BLaER1 treated with 17β-estradiol and CSF1 and Interleukin-3, amounts not matched to agents 10 nM and 100 nM (cell line): ENCODE results near the gene RGS5.
"Not testable (repeated sequence)": the region's sequence is repeated elsewhere in the genome, so short reads cannot be mapped to it uniquely, and the experiment has no call there.

Experiments used
- H3K27ac ChIP-seq, 11 experiments: shearing (Covaris generic); formaldehyde crosslinking; 2 replicates each; pipeline ENCODE4 v1.8.1; 2022
- H3K27me3 ChIP-seq, 11 experiments: shearing (Covaris generic); formaldehyde crosslinking; 2 replicates each; pipeline ENCODE4 v1.8.1; 2022
- H3K36me3 ChIP-seq, 11 experiments: shearing (Covaris generic); formaldehyde crosslinking; 2 replicates each; pipeline ENCODE4 v1.8.1; 2022
- H3K4me1 ChIP-seq, 10 experiments: shearing (Covaris generic); formaldehyde crosslinking; 2 replicates each; pipeline ENCODE4 v1.8.1; 2022
- H3K4me2 ChIP-seq, 11 experiments: shearing (Covaris generic); formaldehyde crosslinking; 2 replicates each; pipeline ENCODE4 v1.8.1; 2022
- H3K4me3 ChIP-seq, 10 experiments: shearing (Covaris generic); formaldehyde crosslinking; 2 replicates each; pipeline ENCODE4 v1.8.1; 2022
- H3K9ac ChIP-seq, 11 experiments: shearing (Covaris generic); formaldehyde crosslinking; 2 replicates each; pipeline ENCODE4 v1.8.1; 2022
- H3K9me3 ChIP-seq, 11 experiments: shearing (Covaris generic); formaldehyde crosslinking; replicated peaks in 1 of 11; 2 replicates each; pipeline ENCODE4 v1.8.1; 2022
- H4K20me1 ChIP-seq, 11 experiments: shearing (Covaris generic); formaldehyde crosslinking; 2 replicates each; pipeline ENCODE4 v1.8.1; 2022
- Cebpa-rat ChIP-seq, 11 experiments: shearing (Covaris generic); IDR thresholded peaks; 2 replicates each; pipeline ENCODE4 v1.8.1; 2022

The RGS5 gene

GRCh38 chr1:163202833-163203451 lies at the start of gene RGS5:
Gene RGS5 (minus strand): TSS chr1:163202916. CDS start chr1:163202835, 81 bp downstream.
- Histone ChIP-seq H3K9me3 (no peaks in the 10 kb centered on the region), H3K9ac (no peak within 1 kb of the TSS), H3K27me3 (no peaks in the 10 kb centered on the region), H4K20me1 (no peaks in the 10 kb centered on the region), H3K27ac (no peak within 1 kb of the TSS), H3K4me3 (no peak within 1 kb of the TSS), H3K4me2 (no peak within 1 kb of the TSS), H3K4me1 (no peaks in the 10 kb centered on the region), H3K36me3 (no peaks in the 10 kb centered on the region)
- no peak for TF ChIP-seq Cebpa-rat (IDR thresholded peaks at IDR 0.05)

GRCh38 chr1:163250382-163250974 lies 47.8 kb upstream of the RGS5 start:
- H3K9ac ChIP-seq = no peak overlapping the region
- H3K4me2 ChIP-seq = no peak overlapping the region
- no peak for TF ChIP-seq Cebpa-rat (IDR thresholded peaks at IDR 0.05)
- H3K36me3 ChIP-seq = no peaks in the 10 kb centered on the region
- H3K27me3 ChIP-seq = no peaks in the 10 kb centered on the region
- H3K4me1 ChIP-seq = no peaks in the 10 kb centered on the region
- H4K20me1 ChIP-seq = no peaks in the 10 kb centered on the region
- no peaks in the 10 kb centered on the region for H3K9me3 ChIP-seq
- H3K27ac ChIP-seq = no peak overlapping the region
- H3K4me3 ChIP-seq = no peak overlapping the region

- Histone ChIP-seq H3K36me3 (no peaks in the 10 kb centered on the region), H3K4me2 (no peak overlapping the region), H3K27me3 (no peaks in the 10 kb centered on the region), H3K4me1 (no peaks in the 10 kb centered on the region), H3K4me3 (no peak overlapping the region), H3K9me3 (no peaks in the 10 kb centered on the region), H3K27ac (no peak overlapping the region), H3K9ac (no peak overlapping the region), H4K20me1 (no peaks in the 10 kb centered on the region)
- TF ChIP-seq Cebpa-rat (IDR thresholded peaks at IDR 0.05) = no peak
Measured at GRCh38 chr1:163248064-163248463, 45.3 kb upstream of the RGS5 start.

- not testable (repeated sequence) for H3K4me1 ChIP-seq, H3K9ac ChIP-seq, H3K4me2 ChIP-seq, H4K20me1 ChIP-seq, H3K27me3 ChIP-seq, H3K36me3 ChIP-seq, H3K9me3 ChIP-seq, H3K27ac ChIP-seq, H3K4me3 ChIP-seq
Measured at GRCh38 chr1:163244648-163245047, 41.9 kb upstream of the RGS5 start.

GRCh38 chr1:163241746-163242145 lies 39.0 kb upstream of the RGS5 start:
- TF ChIP-seq Cebpa-rat (IDR thresholded peaks at IDR 0.05) = no peak
- no peak overlapping the region for H3K4me2 ChIP-seq

GRCh38 chr1:163240705-163241104 lies 38.0 kb upstream of the RGS5 start:
- H3K4me3 ChIP-seq = no peak overlapping the region
- H3K27me3 ChIP-seq = no peaks in the 10 kb centered on the region
- no peaks in the 10 kb centered on the region for H3K36me3 ChIP-seq
- no peak overlapping the region for H3K27ac ChIP-seq
- no peaks in the 10 kb centered on the region for H3K4me1 ChIP-seq
- no peaks in the 10 kb centered on the region for H4K20me1 ChIP-seq
- TF ChIP-seq Cebpa-rat (IDR thresholded peaks at IDR 0.05) = no peak
- H3K4me2 ChIP-seq = no peak overlapping the region
- H3K9me3 ChIP-seq = no peaks in the 10 kb centered on the region
- H3K9ac ChIP-seq = no peak overlapping the region

More at GRCh38 chr1:163241746-163242145, 39.0 kb upstream of the RGS5 start:
- Histone ChIP-seq H3K4me3 (no peak overlapping the region), H3K36me3 (no peaks in the 10 kb centered on the region), H3K9ac (no peak overlapping the region), H3K4me1 (no peaks in the 10 kb centered on the region), H3K27ac (no peak overlapping the region), H3K9me3 (no peaks in the 10 kb centered on the region), H4K20me1 (no peaks in the 10 kb centered on the region), H3K27me3 (no peaks in the 10 kb centered on the region)

- not testable (repeated sequence) for H3K4me1 ChIP-seq, H3K36me3 ChIP-seq, H3K9ac ChIP-seq, H4K20me1 ChIP-seq, H3K4me2 ChIP-seq, H3K9me3 ChIP-seq, H3K27ac ChIP-seq, H3K4me3 ChIP-seq, H3K27me3 ChIP-seq
Measured at GRCh38 chr1:163233643-163234042, 30.9 kb upstream of the RGS5 start.

GRCh38 chr1:163231385-163231784 lies 28.7 kb upstream of the RGS5 start:
- H3K4me2 ChIP-seq = no peak overlapping the region
- H3K36me3 ChIP-seq = no peaks in the 10 kb centered on the region
- H3K9me3 ChIP-seq = peaks cover 0 to 15% (median 9%) of the 10 kb centered on the region in 11 experiments; a peak in 18 of 22 replicates
- H3K4me1 ChIP-seq = no peaks in the 10 kb centered on the region
- no peaks in the 10 kb centered on the region; a peak in 1 of 22 replicates for H4K20me1 ChIP-seq
- no peaks in the 10 kb centered on the region for H3K27me3 ChIP-seq
- no peak overlapping the region for H3K27ac ChIP-seq
- no peak for TF ChIP-seq Cebpa-rat (IDR thresholded peaks at IDR 0.05)
- no peak overlapping the region for H3K9ac ChIP-seq
- no peak overlapping the region for H3K4me3 ChIP-seq

- H3K4me2 ChIP-seq = no peak overlapping the region
- no peak for TF ChIP-seq Cebpa-rat (IDR thresholded peaks at IDR 0.05)
- no peak overlapping the region for H3K27ac ChIP-seq
- no peaks in the 10 kb centered on the region; a peak in 1 of 22 replicates for H4K20me1 ChIP-seq
- H3K36me3 ChIP-seq = no peaks in the 10 kb centered on the region
- H3K4me1 ChIP-seq = no peaks in the 10 kb centered on the region
- no peak overlapping the region for H3K4me3 ChIP-seq
- H3K9ac ChIP-seq = no peak overlapping the region
- peaks cover 0 to 15% (median 9%) of the 10 kb centered on the region in 11 experiments; a peak in 18 of 22 replicates for H3K9me3 ChIP-seq
- no peaks in the 10 kb centered on the region for H3K27me3 ChIP-seq
Measured at GRCh38 chr1:163230827-163231226, 28.1 kb upstream of the RGS5 start.

- peaks cover 0 to 15% (median 9%) of the 10 kb centered on the region in 11 experiments; a peak in 18 of 22 replicates for H3K9me3 ChIP-seq
- H3K36me3 ChIP-seq, H3K4me3 ChIP-seq, H3K4me1 ChIP-seq, H3K4me2 ChIP-seq, H4K20me1 ChIP-seq, H3K27me3 ChIP-seq, H3K27ac ChIP-seq, H3K9ac ChIP-seq: not testable (repeated sequence)
Measured at GRCh38 chr1:163228271-163228670, 25.6 kb upstream of the RGS5 start.
